NB4 (cell line): ENCODE results near the gene PRF1.

Source experiments
- CTCF ChIP-seq: IDR thresholded peaks from one replicate; pipeline ENCODE4 v1.5.1; 2012; ENCODE audit warnings: low read depth, low read length
- MAX ChIP-seq: IDR thresholded peaks from 2 replicates; pipeline ENCODE4 v1.6.1; 2011; ENCODE audit warnings: low read depth, low read length
- MYC ChIP-seq: IDR thresholded peaks from 2 replicates; pipeline ENCODE4 v1.6.1; 2011; ENCODE audit warnings: low read depth, low read length
- POLR2A ChIP-seq: IDR thresholded peaks from 2 replicates; pipeline ENCODE4 v1.6.1; 2011; ENCODE audit warnings: mild to moderate bottlenecking; ENCODE audit not compliant: insufficient read length; ENCODE audit errors: extremely low read depth

- TF ChIP-seq CTCF, result no peak
- TF ChIP-seq MAX, result no peak
- TF ChIP-seq POLR2A, result no peak
- no peak for TF ChIP-seq MYC
Measured at GRCh38 chr10:70616761-70617160, 14.2 kb upstream of the PRF1 start.
